ENCODE results near the gene GPC3.
"Not testable (repeated sequence)": the region's sequence is repeated elsewhere in the genome, so short reads cannot be mapped to it uniquely, and the experiment has no call there.

The GPC3 gene

GRCh38 chrX:133995759-133996158, 10.4 kb upstream of the GPC3 start:
- no peak for DNase-seq (ENCODE audit: low spot score)

GRCh38 chrX:133994576-133994975, 9.2 kb upstream of the GPC3 start:
- DNase-seq (ENCODE audit: low spot score): no peak

GRCh38 chrX:133992882-133993281, 7.5 kb upstream of the GPC3 start:
- no peak for DNase-seq (ENCODE audit: low spot score)

GRCh38 chrX:133991814-133992213, 6.4 kb upstream of the GPC3 start:
- DNase-seq (ENCODE audit: low spot score): no peak

- DNase-seq (ENCODE audit: low spot score): not testable (repeated sequence)
Observed at GRCh38 chrX:133991057-133991456, 5.7 kb upstream of the GPC3 start.

- DNase-seq (ENCODE audit: low spot score): no peak
Observed at GRCh38 chrX:133989993-133990392, 4.6 kb upstream of the GPC3 start.

- no peak for DNase-seq (ENCODE audit: low spot score)
Observed at GRCh38 chrX:133989490-133989889, 4.1 kb upstream of the GPC3 start.

GRCh38 chrX:133988010-133988409, 2.6 kb upstream of the GPC3 start:
- no peak for DNase-seq (ENCODE audit: low spot score)

GRCh38 chrX:133987188-133987587, 1.8 kb upstream of the GPC3 start:
- DNase-seq (ENCODE audit: low spot score): no peak

GRCh38 chrX:133985967-133986683, 731 bp upstream of the GPC3 start:
- DNase-seq (ENCODE audit: low spot score): no peak

GRCh38 chrX:133984857-133985163, 584 bp downstream of the GPC3 start:
- DNase-seq (ENCODE audit: low spot score): no peak

GRCh38 chrX:133983974-133984845, 1.2 kb downstream of the GPC3 start:
- DNase-seq (ENCODE audit: low spot score): no peak

GRCh38 chrX:133983256-133983973, 2.0 kb downstream of the GPC3 start:
- no peak for DNase-seq (ENCODE audit: low spot score)

- DNase-seq (ENCODE audit: low spot score): no peak
Observed at GRCh38 chrX:133981924-133982323, 3.5 kb downstream of the GPC3 start.

- DNase-seq (ENCODE audit: low spot score): no peak
Observed at GRCh38 chrX:133980832-133981588, 4.4 kb downstream of the GPC3 start.

GRCh38 chrX:133980406-133980805, 5.0 kb downstream of the GPC3 start:
- DNase-seq (ENCODE audit: low spot score): no peak

GRCh38 chrX:133979641-133980230, 5.7 kb downstream of the GPC3 start:
- no peak for DNase-seq (ENCODE audit: low spot score)

- DNase-seq (ENCODE audit: low spot score): no peak
Observed at GRCh38 chrX:133973704-133974103, 11.7 kb downstream of the GPC3 start.

GRCh38 chrX:133972916-133973315, 12.5 kb downstream of the GPC3 start:
- no peak for DNase-seq (ENCODE audit: low spot score)

GRCh38 chrX:133971586-133971985, 13.8 kb downstream of the GPC3 start:
- DNase-seq (ENCODE audit: low spot score): no peak

- no peak for DNase-seq (ENCODE audit: low spot score)
Observed at GRCh38 chrX:133970076-133970475, 15.3 kb downstream of the GPC3 start.

- DNase-seq (ENCODE audit: low spot score): no peak
Observed at GRCh38 chrX:133969191-133969590, 16.2 kb downstream of the GPC3 start.
